SIG-M5 treated with dmso at 0.1 percent for 504 hours (cell line): ENCODE measurements around the gene PJVK.

ENCODE experiments used
- DNase-seq: peaks from one replicate; lab custom pipeline; 2025; ENCODE audit not compliant: unreplicated experiment; lab: John Stamatoyannopoulos, UW

Gene PJVK

GRCh38 chr2:178480227-178481181 is 29.3 kb downstream of the PJVK start, which contains the start of gene PLEKHA3:
Gene PLEKHA3, plus strand, starts transcription at chr2:178480457. Its CDS starts 413 bp downstream, at chr2:178480870.
- peak; percentile 88 for DNase-seq

GRCh38 chr2:178482437-178482836 is 31.3 kb downstream of the PJVK start:
- DNase-seq: no peak

GRCh38 chr2:178484245-178485041 is 33.3 kb downstream of the PJVK start:
- no peak for DNase-seq

GRCh38 chr2:178485356-178485755 is 34.2 kb downstream of the PJVK start:
- no peak for DNase-seq

GRCh38 chr2:178491612-178492011 is 40.4 kb downstream of the PJVK start:
- DNase-seq: no peak

- DNase-seq: no peak
Observed at GRCh38 chr2:178496049-178496448, 44.9 kb downstream of the PJVK start.

GRCh38 chr2:178498137-178498536 is 47.0 kb downstream of the PJVK start:
- DNase-seq: no peak

GRCh38 chr2:178499640-178500039 is 48.5 kb downstream of the PJVK start:
- DNase-seq: no peak

- no peak for DNase-seq
Observed at GRCh38 chr2:178502751-178503150, 51.6 kb downstream of the PJVK start.

- no peak for DNase-seq
Observed at GRCh38 chr2:178506101-178506500, 54.9 kb downstream of the PJVK start.

- DNase-seq: no peak
Observed at GRCh38 chr2:178506524-178506923, 55.3 kb downstream of the PJVK start.

- DNase-seq: no peak
Observed at GRCh38 chr2:178506949-178507348, 55.8 kb downstream of the PJVK start.

- no peak for DNase-seq
Observed at GRCh38 chr2:178508646-178509045, 57.5 kb downstream of the PJVK start.

GRCh38 chr2:178510384-178510783 is 59.2 kb downstream of the PJVK start:
- DNase-seq: no peak
